Muscle layer of colon (tissue), 2 donors: ENCODE data around the gene SPECC1L.

Experiments used
- H3K27ac ChIP-seq: one replicate; pipeline ENCODE4 v1.7.0; 2013; ENCODE audit warnings: low read depth, mild to moderate bottlenecking, low read length, moderate library complexity
- H3K27me3 ChIP-seq, 2 donors: one replicate each; pipeline ENCODE4 v1.7.0; 2013; ENCODE audit warnings: low read length in 2 of 2, mild to moderate bottlenecking in 2 of 2; ENCODE audit not compliant: insufficient read depth in 2 of 2, control insufficient read depth in 1 of 2
- H3K36me3 ChIP-seq: one replicate; pipeline ENCODE4 v1.7.0; 2013; ENCODE audit warnings: mild to moderate bottlenecking, low read length; ENCODE audit not compliant: insufficient read depth
- H3K4me1 ChIP-seq: one replicate; pipeline ENCODE4 v1.7.0; 2013; ENCODE audit warnings: mild to moderate bottlenecking, low read length; ENCODE audit not compliant: insufficient read depth
- H3K4me3 ChIP-seq, 2 donors: one replicate each; pipeline ENCODE4 v1.7.0; 2013; ENCODE audit warnings: low read length in 2 of 2, low read depth in 1 of 2, mild to moderate bottlenecking in 1 of 2, moderate library complexity in 1 of 2
- H3K9ac ChIP-seq: one replicate; pipeline ENCODE4 v1.7.0; 2013; ENCODE audit warnings: low read length
- H3K9me3 ChIP-seq: one replicate; pipeline ENCODE4 v1.7.0; 2013; ENCODE audit warnings: mild to moderate bottlenecking, low read length
- donor health status: abdominal sarcoma.
- donor health status: Adenocarcinoma of cecum.

The SPECC1L gene

GRCh38 chr22:24413736-24414385 lies 143.2 kb downstream of the SPECC1L start:
- Histone ChIP-seq H3K27me3 (no peaks in the 10 kb centered on the region), H3K27ac (no peak overlapping the region), H3K9ac (no peak overlapping the region), H3K9me3 (no peaks in the 10 kb centered on the region), H3K4me1 (no peaks in the 10 kb centered on the region), H3K4me3 (no peak overlapping the region), H3K36me3 (peaks cover 40% of the 10 kb centered on the region)

GRCh38 chr22:24414523-24414922 lies 143.9 kb downstream of the SPECC1L start:
- Histone ChIP-seq H3K27ac (no peak overlapping the region), H3K4me3 (no peak overlapping the region), H3K9me3 (no peaks in the 10 kb centered on the region)

GRCh38 chr22:24414984-24415945 lies 144.6 kb downstream of the SPECC1L start:
- H3K36me3 ChIP-seq = peaks cover 40% of the 10 kb centered on the region
- no peak overlapping the region for H3K4me3 ChIP-seq
- H3K4me1 ChIP-seq = no peaks in the 10 kb centered on the region
- no peaks in the 10 kb centered on the region for H3K27me3 ChIP-seq
- no peak overlapping the region for H3K9ac ChIP-seq
- no peak overlapping the region for H3K27ac ChIP-seq
- H3K9me3 ChIP-seq = no peaks in the 10 kb centered on the region

More at GRCh38 chr22:24414523-24414922, 143.9 kb downstream of the SPECC1L start:
- Histone ChIP-seq H3K27me3 (no peaks in the 10 kb centered on the region), H3K9ac (no peak overlapping the region), H3K4me1 (no peaks in the 10 kb centered on the region), H3K36me3 (peaks cover 40% of the 10 kb centered on the region)

DNA sequence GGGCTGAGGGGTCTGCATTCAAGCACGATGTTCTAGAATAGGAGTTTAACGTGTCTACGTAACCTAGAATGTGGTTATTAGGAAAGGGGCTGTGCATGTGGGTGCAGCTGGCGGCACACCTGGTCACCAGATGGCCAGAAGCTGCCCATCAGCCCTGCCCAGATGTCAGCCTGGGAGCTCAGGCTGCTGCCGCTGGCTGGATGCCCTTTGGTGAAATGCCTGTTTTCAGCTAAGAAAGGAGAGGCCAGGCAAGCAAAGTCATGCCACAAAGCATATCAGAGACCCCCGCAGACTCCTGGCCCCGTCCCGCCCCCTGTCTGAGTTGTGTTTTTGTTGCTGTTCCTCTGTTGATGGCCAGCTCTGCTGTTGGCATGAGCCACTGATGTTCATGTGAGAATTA lies 145.5 kb downstream of the SPECC1L start:
- no peak overlapping the region for H3K27ac ChIP-seq
- H3K36me3 ChIP-seq = peaks cover 40% of the 10 kb centered on the region
- H3K27me3 ChIP-seq = peaks cover 0 to 3% of the 10 kb centered on the region in 2 donors
- no peak overlapping the region for H3K4me3 ChIP-seq
- no peaks in the 10 kb centered on the region for H3K9me3 ChIP-seq
- H3K9ac ChIP-seq = no peak overlapping the region
- H3K4me1 ChIP-seq = no peaks in the 10 kb centered on the region

GRCh38 chr22:24416611-24417010 lies 146.0 kb downstream of the SPECC1L start:
- H3K9ac ChIP-seq = no peak overlapping the region
- H3K27me3 ChIP-seq = peaks cover 0 to 8% of the 10 kb centered on the region in 2 donors
- H3K4me1 ChIP-seq = no peaks in the 10 kb centered on the region
- H3K4me3 ChIP-seq = no peak overlapping the region
- H3K9me3 ChIP-seq = no peaks in the 10 kb centered on the region
- H3K27ac ChIP-seq = no peak overlapping the region
- peaks cover 38% of the 10 kb centered on the region for H3K36me3 ChIP-seq

DNA sequence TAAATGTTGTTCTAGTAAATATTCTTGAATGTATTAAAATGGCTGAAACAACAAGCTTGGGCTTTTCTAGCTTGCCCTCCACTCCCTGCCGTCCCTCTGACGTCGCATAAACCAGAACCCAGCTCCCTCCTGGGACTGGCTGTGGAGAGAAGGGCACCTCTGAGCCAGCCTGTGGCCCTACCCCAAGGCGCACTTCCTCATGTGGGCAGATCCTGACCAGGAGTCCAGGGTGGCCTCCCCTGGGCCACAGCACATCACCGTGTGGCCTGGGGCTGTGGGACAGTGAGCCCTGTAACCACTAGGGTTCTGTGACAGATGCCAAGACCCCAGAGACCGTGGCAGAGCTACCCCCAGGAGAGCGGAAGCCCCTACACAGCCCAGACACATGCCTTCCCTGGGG lies 146.6 kb downstream of the SPECC1L start:
- H3K27ac ChIP-seq = no peak overlapping the region
- H3K4me1 ChIP-seq = no peaks in the 10 kb centered on the region
- H3K4me3 ChIP-seq = no peak overlapping the region
- peaks cover 0 to 14% of the 10 kb centered on the region in 2 donors for H3K27me3 ChIP-seq
- H3K9me3 ChIP-seq = no peaks in the 10 kb centered on the region
- H3K36me3 ChIP-seq = peaks cover 33% of the 10 kb centered on the region
- H3K9ac ChIP-seq = no peak overlapping the region

DNA sequence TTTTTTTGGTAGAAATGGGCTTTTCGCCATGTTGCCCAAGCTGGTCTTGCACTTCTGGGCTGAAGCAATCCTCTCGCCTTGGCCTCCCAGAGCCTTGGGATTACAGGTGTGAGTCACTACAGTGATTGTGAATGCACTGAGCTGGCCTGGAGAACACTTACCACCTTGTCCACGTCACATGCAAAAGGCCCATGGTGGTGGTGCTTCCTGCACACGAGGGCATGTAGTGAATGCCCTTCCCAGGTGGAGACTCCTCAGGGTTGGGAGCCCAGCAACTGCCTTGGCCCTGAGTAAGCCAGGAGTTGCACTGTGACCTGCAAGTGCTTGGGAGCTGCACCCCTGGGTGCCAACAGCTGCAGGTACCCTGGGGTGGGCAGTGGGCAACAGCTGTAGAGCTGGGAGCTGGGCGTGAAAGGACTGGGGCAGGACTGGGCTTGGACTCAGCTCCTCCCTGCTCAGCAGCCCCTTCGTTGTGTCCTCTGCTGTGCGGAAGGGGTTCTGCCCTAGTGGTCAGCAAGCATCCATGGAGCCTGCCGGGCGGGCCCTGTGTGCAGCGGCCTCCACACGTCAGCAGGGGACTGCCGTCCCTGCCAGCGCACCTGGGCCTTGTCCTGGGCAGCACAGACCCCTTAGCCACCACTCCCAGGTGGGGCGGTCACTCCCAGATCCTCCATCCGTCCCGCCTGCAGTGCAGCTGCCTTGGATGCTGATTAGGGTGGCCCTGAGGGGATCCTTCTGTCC lies 147.4 kb downstream of the SPECC1L start:
- Histone ChIP-seq H3K27ac (no peak overlapping the region), H3K27me3 (peaks cover 0 to 19% of the 10 kb centered on the region in 2 donors), H3K9ac (no peak overlapping the region), H3K9me3 (no peaks in the 10 kb centered on the region), H3K4me1 (no peaks in the 10 kb centered on the region), H3K36me3 (peaks cover 26% of the 10 kb centered on the region), H3K4me3 (no peak overlapping the region)

DNA sequence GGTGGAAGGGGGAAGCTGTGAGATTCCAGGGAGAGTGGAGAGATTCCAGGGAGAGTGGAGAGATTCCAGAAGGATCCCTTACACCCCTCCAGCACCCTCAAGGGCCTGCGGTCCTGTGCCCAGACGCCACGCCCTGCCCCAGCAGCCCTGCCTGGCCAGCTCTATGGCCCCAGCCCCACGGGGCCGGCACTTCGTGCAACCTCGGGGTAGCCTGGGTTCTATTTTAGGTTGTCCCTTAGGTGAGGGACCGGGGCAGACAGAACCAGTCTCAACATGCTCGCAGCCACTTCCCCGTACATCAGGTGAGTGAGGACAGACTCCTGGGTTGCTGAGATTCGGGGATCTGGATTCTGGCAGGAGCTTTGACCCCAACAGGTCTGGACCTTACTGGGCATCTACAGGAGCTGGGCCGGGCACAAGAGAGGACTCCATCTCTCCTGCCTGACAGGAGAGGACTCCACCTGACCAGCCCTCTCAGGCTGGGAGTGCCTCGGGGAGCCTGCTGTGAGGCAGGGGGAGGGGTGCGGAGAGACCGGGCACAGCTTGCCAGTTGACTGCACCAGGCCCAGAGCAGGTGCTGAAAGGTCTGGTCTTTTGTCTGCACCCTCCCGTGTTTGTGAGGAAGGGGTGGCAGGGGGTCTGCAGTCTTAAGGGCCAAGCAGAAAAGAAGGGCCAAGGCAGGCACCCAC lies 148.3 kb downstream of the SPECC1L start:
- Histone ChIP-seq H3K4me3 (no peak overlapping the region), H3K9me3 (no peaks in the 10 kb centered on the region), H3K9ac (no peak overlapping the region), H3K27ac (no peak overlapping the region), H3K27me3 (peaks cover 0 to 19% of the 10 kb centered on the region in 2 donors), H3K36me3 (peaks cover 18% of the 10 kb centered on the region), H3K4me1 (no peaks in the 10 kb centered on the region)

GRCh38 chr22:24419475-24419850 lies 148.8 kb downstream of the SPECC1L start:
- H3K4me1 ChIP-seq = no peaks in the 10 kb centered on the region
- H3K36me3 ChIP-seq = peaks cover 15% of the 10 kb centered on the region
- H3K9me3 ChIP-seq = no peaks in the 10 kb centered on the region
- peaks cover 0 to 25% of the 10 kb centered on the region in 2 donors for H3K27me3 ChIP-seq
- no peak overlapping the region for H3K27ac ChIP-seq
- H3K4me3 ChIP-seq = no peak overlapping the region
- no peak overlapping the region for H3K9ac ChIP-seq

- Histone ChIP-seq H3K27ac (no peak overlapping the region), H3K4me3 (no peak overlapping the region), H3K36me3 (peaks cover 8% of the 10 kb centered on the region), H3K27me3 (peaks cover 0 to 31% of the 10 kb centered on the region in 2 donors), H3K9me3 (no peaks in the 10 kb centered on the region), H3K9ac (no peak overlapping the region), H3K4me1 (no peaks in the 10 kb centered on the region)
Observed at GRCh38 chr22:24420072-24420976, 149.7 kb downstream of the SPECC1L start.
